Astrocyte (in vitro differentiated cells and primary cell): ENCODE measurements around the gene DLX6. TPM values are rescaled to one million over a fixed set of nuclear protein-coding genes. Genes with fewer than 3 reads are reported as not detected.
A peak's percentile ranks its signal among the peaks of the same experiment; 100 is the strongest.

Experiments used
- DNase-seq: peaks from one replicate; pipeline ENCODE4 v3.0.0-alpha.2; 2010; ENCODE audit warnings: low read depth
- FAIRE-seq: peaks from 2 replicates; lab custom pipeline; 2011; peaks lifted over from hg19 to GRCh38; lab: Jason Lieb, UNC
- H2AFZ ChIP-seq: 2 replicates; pipeline ENCODE4 v1.6.0; 2012; ENCODE audit warnings: low read depth, low read length, inconsistent platforms
- H3K27ac ChIP-seq: 2 replicates; pipeline ENCODE4 v1.5.1; 2011; ENCODE audit warnings: low read depth, low read length, inconsistent platforms
- H3K27me3 ChIP-seq: 2 replicates; pipeline ENCODE4 v1.6.0; 2011; ENCODE audit warnings: low read length, inconsistent platforms; ENCODE audit not compliant: insufficient read depth
- H3K36me3 ChIP-seq: 2 replicates; pipeline ENCODE4 v1.5.1; 2011; ENCODE audit warnings: low read length, inconsistent platforms; ENCODE audit not compliant: insufficient read depth
- H3K4me1 ChIP-seq: 2 replicates; pipeline ENCODE4 v1.5.1; 2011; ENCODE audit warnings: low read length, inconsistent platforms; ENCODE audit not compliant: insufficient read depth
- H3K4me2 ChIP-seq: 2 replicates; pipeline ENCODE4 v1.6.0; 2012; ENCODE audit warnings: low read length, inconsistent platforms
- H3K4me3 ChIP-seq: 2 replicates; pipeline ENCODE4 v1.5.1; 2011; ENCODE audit warnings: low read depth, mild to moderate bottlenecking, low read length, inconsistent platforms; ENCODE audit not compliant: insufficient read depth
- H3K79me2 ChIP-seq: 2 replicates; pipeline ENCODE4 v1.6.0; 2012; ENCODE audit warnings: mild to moderate bottlenecking, low read length, inconsistent platforms; ENCODE audit not compliant: insufficient read depth
- H3K9ac ChIP-seq: 2 replicates; pipeline ENCODE4 v1.6.0; 2012; ENCODE audit warnings: mild to moderate bottlenecking, low read length, inconsistent platforms
- H3K9me3 ChIP-seq: 2 replicates; pipeline ENCODE4 v1.5.1; 2012; ENCODE audit warnings: low read depth, mild to moderate bottlenecking, low read length, inconsistent platforms; ENCODE audit not compliant: insufficient read depth
- H4K20me1 ChIP-seq: 2 replicates; pipeline ENCODE4 v1.6.0; 2012; ENCODE audit warnings: low read length, inconsistent platforms; ENCODE audit not compliant: insufficient read depth
- H3K27ac Mint-ChIP-seq: one replicate; pipeline ENCODE4 v1.8.0; 2021; ENCODE audit warnings: mild to moderate bottlenecking, mixed read lengths; ENCODE audit not compliant: unreplicated experiment
- H3K27me3 Mint-ChIP-seq: one replicate; pipeline ENCODE4 v1.8.0; 2021; ENCODE audit warnings: low read depth, mixed read lengths; ENCODE audit not compliant: unreplicated experiment
- H3K36me3 Mint-ChIP-seq: one replicate; pipeline ENCODE4 v1.8.0; 2021; ENCODE audit warnings: low read depth, mixed read lengths; ENCODE audit not compliant: unreplicated experiment
- H3K4me1 Mint-ChIP-seq: one replicate; pipeline ENCODE4 v1.8.0; 2021; ENCODE audit warnings: low read depth, mixed read lengths; ENCODE audit not compliant: unreplicated experiment
- H3K4me3 Mint-ChIP-seq: one replicate; pipeline ENCODE4 v1.8.0; 2021; ENCODE audit warnings: mild to moderate bottlenecking, moderate library complexity, mixed read lengths; ENCODE audit not compliant: unreplicated experiment
- H3K9me3 Mint-ChIP-seq: one replicate; pipeline ENCODE4 v1.8.0; 2021; ENCODE audit warnings: mild to moderate bottlenecking, mixed read lengths; ENCODE audit not compliant: unreplicated experiment
- CTCF ChIP-seq: IDR thresholded peaks from 2 replicates; pipeline ENCODE4 v1.5.1; 2011; ENCODE audit warnings: low read depth, mild to moderate bottlenecking, inconsistent platforms, low read length, moderate library complexity; ENCODE audit not compliant: insufficient read depth
- EZH2 ChIP-seq: IDR thresholded peaks from 2 replicates; pipeline ENCODE4 v1.6.1; 2012; ENCODE audit warnings: mild to moderate bottlenecking, low read length, inconsistent platforms; ENCODE audit not compliant: insufficient read depth
- total RNA-seq: library from RNA; stranded (reverse); gene quantifications from 2 replicates; pipeline ENCODE4 v1.2.1, GENCODE V29; 2021

DLX6 gene
- total RNA-seq, 1 donor from 2014 or later = 0.25 TPM

GRCh38 chr7:96973986-96974385 lies 31.4 kb upstream of the DLX6 start:
- Mint-ChIP-seq H3K9me3 (peaks cover 1% of the 10 kb centered on the region), H3K4me1 (no peaks in the 10 kb centered on the region), H3K36me3 (no peaks in the 10 kb centered on the region), H3K27me3 (peaks cover 44% of the 10 kb centered on the region), H3K4me3 (no peak overlapping the region), H3K27ac (no peak overlapping the region)
- H3K4me3 ChIP-seq = no peak overlapping the region
- no peak overlapping the region for H2AFZ ChIP-seq
- H3K27ac ChIP-seq = no peak overlapping the region
- DNase-seq = peak; percentile 27
- no peaks in the 10 kb centered on the region for H3K79me2 ChIP-seq
- no peak overlapping the region for H3K4me2 ChIP-seq
- H3K9ac ChIP-seq = no peak overlapping the region
- no peaks in the 10 kb centered on the region for H4K20me1 ChIP-seq
- TF ChIP-seq EZH2 = no peak
- no peak for TF ChIP-seq CTCF
- no peaks in the 10 kb centered on the region for H3K36me3 ChIP-seq
- no peaks in the 10 kb centered on the region for H3K4me1 ChIP-seq
- H3K9me3 ChIP-seq = no peaks in the 10 kb centered on the region
- H3K27me3 ChIP-seq = no peaks in the 10 kb centered on the region
- FAIRE-seq = no peak

GRCh38 chr7:96976106-96976505 lies 29.2 kb upstream of the DLX6 start:
- no peaks in the 10 kb centered on the region for H3K79me2 ChIP-seq
- H3K9me3 ChIP-seq = no peaks in the 10 kb centered on the region
- Mint-ChIP-seq H3K36me3 (no peaks in the 10 kb centered on the region), H3K27ac (no peak overlapping the region), H3K9me3 (no peaks in the 10 kb centered on the region), H3K4me1 (no peaks in the 10 kb centered on the region), H3K27me3 (peaks cover 36% of the 10 kb centered on the region), H3K4me3 (no peak overlapping the region)
- no peaks in the 10 kb centered on the region for H3K27me3 ChIP-seq
- no peak overlapping the region for H3K27ac ChIP-seq
- H3K36me3 ChIP-seq = no peaks in the 10 kb centered on the region
- DNase-seq (no peak), FAIRE-seq (no peak)
- TF ChIP-seq EZH2 = no peak
- TF ChIP-seq CTCF = no peak
- H3K4me1 ChIP-seq = no peaks in the 10 kb centered on the region
- H3K4me3 ChIP-seq = no peak overlapping the region
- no peak overlapping the region for H3K4me2 ChIP-seq
- H3K9ac ChIP-seq = no peak overlapping the region
- H4K20me1 ChIP-seq = no peaks in the 10 kb centered on the region
- no peak overlapping the region for H2AFZ ChIP-seq

GRCh38 chr7:96977445-96977844 lies 27.9 kb upstream of the DLX6 start:
- no peaks in the 10 kb centered on the region for H4K20me1 ChIP-seq
- no peak overlapping the region for H3K9ac ChIP-seq
- H3K27ac ChIP-seq = no peak overlapping the region
- no peaks in the 10 kb centered on the region for H3K27me3 ChIP-seq
- no peak for FAIRE-seq
- H3K4me1 ChIP-seq = no peaks in the 10 kb centered on the region
- no peaks in the 10 kb centered on the region for H3K79me2 ChIP-seq
- H3K27me3 Mint-ChIP-seq = peaks cover 31% of the 10 kb centered on the region
- no peak overlapping the region for H3K4me2 ChIP-seq
- H3K4me1 Mint-ChIP-seq = no peaks in the 10 kb centered on the region
- H3K9me3 Mint-ChIP-seq = no peaks in the 10 kb centered on the region
- H3K9me3 ChIP-seq = no peaks in the 10 kb centered on the region
- no peak overlapping the region for H2AFZ ChIP-seq
- DNase-seq = no peak
- no peak overlapping the region for H3K27ac Mint-ChIP-seq
- TF ChIP-seq CTCF (no peak), EZH2 (no peak)
- H3K4me3 ChIP-seq = no peak overlapping the region
- no peak overlapping the region for H3K4me3 Mint-ChIP-seq
- H3K36me3 ChIP-seq = no peaks in the 10 kb centered on the region
- no peaks in the 10 kb centered on the region for H3K36me3 Mint-ChIP-seq
